GM19395 (cell line): ENCODE measurements around the gene CD83.
"Not testable (repeated sequence)": the region's sequence is repeated elsewhere in the genome, so short reads cannot be mapped to it uniquely, and the experiment has no call there.

Experiments
- ATAC-seq: cut with Tn5 transposase; IDR thresholded peaks from one replicate; pipeline ENCODE4 v1.9.1; 2021; ENCODE audit warnings: mild to moderate bottlenecking, moderate library complexity; ENCODE audit not compliant: unreplicated experiment

The CD83 gene

GRCh38 chr6:14146506-14147096 is 29.0 kb downstream of the CD83 start:
- ATAC-seq = no peak

GRCh38 chr6:14147891-14148290 is 30.3 kb downstream of the CD83 start:
- no peak for ATAC-seq

- ATAC-seq = no peak
These were observed 30.9 kb downstream of the CD83 start for GRCh38 chr6:14148471-14148870.

GRCh38 chr6:14149053-14149738 is 31.6 kb downstream of the CD83 start:
- no peak for ATAC-seq

GRCh38 chr6:14149739-14150130 is 32.2 kb downstream of the CD83 start:
- ATAC-seq = no peak

DNA sequence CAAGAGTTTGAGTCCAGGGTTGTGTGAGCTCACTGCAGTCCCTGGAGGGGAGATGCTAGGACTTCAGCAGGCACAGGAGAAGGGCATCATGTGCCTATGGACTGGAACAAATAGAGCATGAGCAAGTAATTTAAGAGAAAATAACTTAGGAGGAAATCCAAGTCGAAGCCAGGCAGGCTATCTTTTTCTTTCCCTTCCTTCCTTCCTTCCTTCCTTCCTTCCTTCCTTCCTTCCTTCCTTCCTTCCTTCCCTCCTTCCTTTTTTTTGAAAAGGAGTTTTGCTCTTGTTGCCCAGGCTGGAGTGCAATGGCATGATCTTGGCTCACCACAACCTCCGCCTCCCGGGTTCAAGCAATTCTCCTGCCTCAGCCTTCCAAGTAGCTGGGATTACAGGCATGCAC is 33.7 kb downstream of the CD83 start:
- not testable (repeated sequence) for ATAC-seq

GRCh38 chr6:14151773-14152172 is 34.2 kb downstream of the CD83 start:
- no peak for ATAC-seq

DNA sequence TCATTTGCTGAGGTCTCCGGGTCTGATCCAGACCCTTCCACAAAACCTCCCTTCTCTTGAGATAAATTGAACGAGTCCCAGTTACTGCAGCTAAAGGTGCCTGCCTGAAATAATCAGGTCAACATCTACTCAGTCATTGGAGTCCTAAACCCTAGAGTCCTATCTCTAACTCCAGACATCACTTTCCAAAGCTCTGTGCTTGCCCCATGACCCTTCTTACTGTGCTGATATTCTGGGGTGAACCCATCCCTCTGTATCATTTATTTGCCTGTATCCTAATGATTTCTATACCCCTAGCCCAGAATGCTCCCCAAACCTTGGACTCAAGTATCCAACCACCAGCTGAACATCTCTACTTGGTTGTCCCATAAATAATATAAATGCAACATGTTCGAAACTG is 35.7 kb downstream of the CD83 start:
- no peak for ATAC-seq

- ATAC-seq = no peak
These were observed 41.5 kb downstream of the CD83 start for GRCh38 chr6:14159090-14159489.

GRCh38 chr6:14162826-14163225 is 45.3 kb downstream of the CD83 start:
- no peak for ATAC-seq

GRCh38 chr6:14165091-14165490 is 47.5 kb downstream of the CD83 start:
- no peak for ATAC-seq

GRCh38 chr6:14166839-14167238 is 49.3 kb downstream of the CD83 start:
- no peak for ATAC-seq

- no peak for ATAC-seq
These were observed 52.6 kb downstream of the CD83 start for GRCh38 chr6:14170128-14170527.

DNA sequence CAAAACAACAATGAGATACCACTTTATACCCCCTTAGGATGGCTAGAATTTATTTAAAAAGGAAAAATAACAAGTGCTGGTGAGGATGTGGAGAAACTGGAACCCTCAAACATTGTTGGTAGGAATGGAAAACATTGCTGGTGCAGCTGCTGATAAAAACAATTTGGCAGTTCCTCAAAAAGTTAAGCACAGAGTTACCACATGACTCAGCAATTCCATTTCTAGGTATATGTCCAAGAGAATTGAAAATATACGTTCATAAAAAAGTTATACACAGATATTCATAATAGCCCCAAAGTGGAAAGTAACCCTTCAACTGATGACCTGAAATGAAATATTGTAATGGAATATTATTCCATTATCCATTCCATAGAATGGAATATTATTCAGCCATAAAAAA is 55.0 kb downstream of the CD83 start:
- no peak for ATAC-seq

- no peak for ATAC-seq
These were observed 56.7 kb downstream of the CD83 start for GRCh38 chr6:14174226-14174625.

DNA sequence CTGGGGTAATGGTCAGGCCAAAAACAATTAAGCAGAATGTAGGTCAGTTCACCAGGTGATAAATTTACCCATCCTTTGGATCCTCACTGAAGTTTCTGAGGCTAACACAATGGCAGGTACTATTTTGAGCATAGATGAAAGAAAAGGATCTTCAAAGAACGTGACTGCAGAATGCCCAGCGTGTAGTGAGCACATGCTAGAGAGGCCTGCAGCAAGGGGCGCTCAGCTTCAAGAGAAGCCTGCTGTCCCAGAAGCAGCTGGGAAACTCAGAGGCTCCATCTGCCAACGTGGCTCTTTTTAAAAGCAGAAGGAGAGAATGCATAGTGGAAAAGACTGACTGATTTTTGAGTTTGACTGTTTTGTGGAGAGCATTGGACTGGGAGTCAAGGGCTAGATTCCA is 57.4 kb downstream of the CD83 start:
- ATAC-seq = no peak

- no peak for ATAC-seq
These were observed 58.9 kb downstream of the CD83 start for GRCh38 chr6:14176429-14176828.

- ATAC-seq = no peak
These were observed 60.0 kb downstream of the CD83 start for GRCh38 chr6:14177413-14178082.

DNA sequence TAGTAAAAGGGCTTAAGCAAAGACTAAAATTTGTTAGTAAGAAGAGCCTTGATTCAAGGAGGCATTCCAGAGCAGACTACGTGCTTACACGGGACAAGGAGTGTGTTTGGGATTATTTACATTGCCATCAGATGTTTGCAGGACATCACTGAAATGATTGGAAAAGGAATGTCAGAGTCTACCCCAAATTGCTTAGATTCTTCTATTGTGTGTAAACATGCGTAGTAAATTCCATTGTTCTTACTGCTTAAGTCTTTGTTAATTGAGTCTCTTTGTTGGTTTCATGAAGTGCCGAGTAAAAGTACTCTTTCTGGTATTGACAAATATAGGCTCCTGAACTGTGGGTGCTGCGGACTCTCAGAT is 60.5 kb downstream of the CD83 start:
- no peak for ATAC-seq

GRCh38 chr6:14180609-14181008 is 63.0 kb downstream of the CD83 start:
- no peak for ATAC-seq

DNA sequence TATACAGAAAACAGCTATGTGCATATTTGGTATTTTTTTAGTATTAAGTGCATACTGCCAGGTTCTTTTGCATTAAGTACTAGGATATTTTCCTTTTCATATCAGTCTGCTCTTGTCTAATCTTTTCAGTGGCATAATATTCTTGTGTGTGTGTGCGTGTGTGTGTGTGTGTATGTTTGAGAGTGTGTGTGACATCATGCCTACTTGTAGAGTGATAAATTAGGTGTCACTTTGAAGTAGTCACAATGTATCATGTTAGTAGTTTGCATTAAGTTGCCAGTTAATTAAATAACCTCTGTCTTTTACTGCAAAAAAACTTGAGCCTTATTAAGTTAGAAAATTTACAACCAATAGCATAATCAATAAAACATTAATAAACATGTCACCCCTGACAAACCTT is 65.3 kb downstream of the CD83 start:
- no peak for ATAC-seq
